SIG-M5 (cell line): Measurements from ENCODE around the gene UBE2S.
"Not testable (repeated sequence)": the region's sequence is repeated elsewhere in the genome, so short reads cannot be mapped to it uniquely, and the experiment has no call there.

ENCODE experiments used
- DNase-seq: peaks from one replicate; lab custom pipeline; 2025; lab: John Stamatoyannopoulos, UW

The UBE2S gene

GRCh38 chr19:55406091-55406825, 1.3 kb downstream of the UBE2S start:
- DNase-seq: no peak

- DNase-seq: no peak
These were observed 1.9 kb downstream of the UBE2S start for GRCh38 chr19:55405638-55406037.

GRCh38 chr19:55402509-55402908, 5.1 kb downstream of the UBE2S start:
- no peak for DNase-seq

GRCh38 chr19:55401390-55401789, 6.2 kb downstream of the UBE2S start:
- DNase-seq: not testable (repeated sequence)

GRCh38 chr19:55400281-55401087, 7.1 kb downstream of the UBE2S start:
- no peak for DNase-seq

GRCh38 chr19:55398200-55398925, 9.2 kb downstream of the UBE2S start:
- no peak for DNase-seq

GRCh38 chr19:55392820-55393761, 14.5 kb downstream of the UBE2S start:
- no peak for DNase-seq

- DNase-seq: no peak
These were observed 15.6 kb downstream of the UBE2S start for GRCh38 chr19:55391702-55392615.

GRCh38 chr19:55391191-55391670, 16.4 kb downstream of the UBE2S start:
- DNase-seq: no peak

GRCh38 chr19:55390461-55390880, 17.1 kb downstream of the UBE2S start:
- DNase-seq: no peak

- DNase-seq: no peak
These were observed 17.9 kb downstream of the UBE2S start for GRCh38 chr19:55389386-55390317.

- DNase-seq: no peak
These were observed 19.7 kb downstream of the UBE2S start for GRCh38 chr19:55387736-55388497.

GRCh38 chr19:55386493-55386971, 21.1 kb downstream of the UBE2S start:
- no peak for DNase-seq

GRCh38 chr19:55385724-55386492, 21.7 kb downstream of the UBE2S start, which contains the start of gene RPL28:
Gene RPL28 (plus strand): TSS chr19:55385932. CDS start chr19:55386358, 426 bp downstream.
- DNase-seq: peak; percentile 64

- peak; percentile 70 for DNase-seq
These were observed 22.5 kb downstream of the UBE2S start for GRCh38 chr19:55384920-55385723.

- DNase-seq: no peak
These were observed 23.3 kb downstream of the UBE2S start, which contains the start of gene TMEM238 for GRCh38 chr19:55384131-55384919. Gene TMEM238 (minus strand): TSS chr19:55384292. CDS start chr19:55384259, 33 bp downstream.
